Motor neuron (in vitro differentiated cells): ENCODE data around the gene CCDC171. TPM values are rescaled to one million over a fixed set of nuclear protein-coding genes. Genes with fewer than 3 reads are reported as not detected.

Experiments used
- ATAC-seq, 8 experiments: fragments of 200-7000 bp; cut with Tn5 transposase; replicated peaks in 6 of 8; 2 replicates each; pipeline ENCODE4 v1.8.0; 2021; ENCODE audit warnings: mild to moderate bottlenecking in 8 of 8, moderate library complexity in 8 of 8
- H3K27ac ChIP-seq, 2 donors: fragments of 250-450 bp; sonication (Bioruptor Pico); 2 replicates each; pipeline ENCODE4 v1.9.0; 2021; ENCODE audit warnings: antibody characterized with exemption in 2 of 2, mild to moderate bottlenecking in 2 of 2, moderate library complexity in 1 of 2
- H3K4me1 ChIP-seq, 2 donors: fragments of 250-450 bp; sonication (Bioruptor Pico); replicated peaks in 1 of 2; 2 replicates each; pipeline ENCODE4 v1.6.1; 2021; ENCODE audit warnings: antibody characterized with exemption in 2 of 2, mild to moderate bottlenecking in 2 of 2, moderate library complexity in 1 of 2
- H3K4me3 ChIP-seq, 5 donors: fragments of 250-450 bp; sonication (Bioruptor Pico); 2 replicates each; pipeline ENCODE4 v1.9.0; 2021; ENCODE audit warnings: antibody characterized with exemption in 5 of 5, mild to moderate bottlenecking in 5 of 5, moderate library complexity in 4 of 5
- WGBS, 10 experiments: fragments of 450-650 bp; shearing (Covaris generic); methylation state at CpG; one replicate each; pipeline ENCODE4 v1.0.0; 2022; 5-methylcytosine and 5-hydroxymethylcytosine counted together
- in situ Hi-C, 9 experiments: fragments of 400-800 bp; cut with MboI; loops; one replicate each; pipeline ENCODE4 v1.15.0; 2021; ENCODE audit warnings: low sequenced_read_pairs in 9 of 9, low pct_unique_long_range_greater_than_20kb in 2 of 9; ENCODE audit not compliant: unreplicated experiment in 9 of 9
- total RNA-seq, 8 experiments: library from RNA; unstranded; fragments of 300-600 nt; gene quantifications; 2 replicates each; pipeline versions ENCODE4 v1.2.3 to v1.2.4, GENCODE V29; 2022

CCDC171 gene
- total RNA-seq, 8 experiments from 2014 or later: 4.0 to 15.1 (median 8.4) TPM

GRCh38 chr9:15834541-15834940, 281.7 kb downstream of the CCDC171 start:
- ATAC-seq: no peak
- in situ Hi-C loops: loop anchor here in 1 of 9 experiments (25.0 kb wide), 1 partner anchor 1628 kb away; no protein-coding TSS in a partner anchor
- Histone ChIP-seq H3K4me3 (no peak overlapping the region), H3K4me1 (no peaks in the 10 kb centered on the region), H3K27ac (no peak overlapping the region)
- WGBS, 10 experiments: 20 to 100% (median 67%) methylated on average over 1 to 2 of the region's 2 CpGs; no CpG with 5 or more reads in 1 of the 10 experiments

GRCh38 chr9:15837079-15837679, 284.3 kb downstream of the CCDC171 start:
- in situ Hi-C loops: loop anchor here in 1 of 9 experiments (25.0 kb wide), 1 partner anchor 1625 kb away; no protein-coding TSS in a partner anchor
- Histone ChIP-seq H3K4me1 (no peaks in the 10 kb centered on the region), H3K4me3 (no peak overlapping the region), H3K27ac (no peak overlapping the region)
- ATAC-seq: peak in 4 of 8 experiments; percentile 49 to 78 (median 67)
- WGBS, 10 experiments: 0 to 6% (median 0%) methylated on average over 1 to 4 of the region's 4 CpGs; no CpG with 5 or more reads in 2 of the 10 experiments

- in situ Hi-C loops: loop anchor here in 1 of 9 experiments (25.0 kb wide), 1 partner anchor 1620 kb away; no protein-coding TSS in a partner anchor
- ATAC-seq: no peak
- Histone ChIP-seq H3K27ac (no peak overlapping the region), H3K4me3 (no peak overlapping the region), H3K4me1 (no peaks in the 10 kb centered on the region)
- WGBS, 10 experiments: 50 to 97% (median 89%) methylated on average over 1 to 3 of the region's 3 CpGs; no CpG with 5 or more reads in 1 of the 10 experiments
Measured at GRCh38 chr9:15842051-15842450, 289.2 kb downstream of the CCDC171 start.

GRCh38 chr9:15843316-15843715, 290.5 kb downstream of the CCDC171 start:
- in situ Hi-C loops: loop anchor here in 1 of 9 experiments (25.0 kb wide), 1 partner anchor 1619 kb away; no protein-coding TSS in a partner anchor
- no peak overlapping the region for H3K4me3 ChIP-seq
- ATAC-seq: no peak
- no peak overlapping the region for H3K27ac ChIP-seq
- H3K4me1 ChIP-seq: no peaks in the 10 kb centered on the region

GRCh38 chr9:15843931-15844330, 291.1 kb downstream of the CCDC171 start:
- Histone ChIP-seq H3K4me3 (no peak overlapping the region), H3K4me1 (no peaks in the 10 kb centered on the region), H3K27ac (no peak overlapping the region)
- in situ Hi-C loops: loop anchor here in 1 of 9 experiments (25.0 kb wide), 1 partner anchor 1618 kb away; no protein-coding TSS in a partner anchor
- ATAC-seq: no peak
- 85 to 100% (median 100%) methylated on average over 2 of the region's 2 CpGs; no CpG with 5 or more reads in 6 of the 10 experiments for WGBS, 10 experiments

GRCh38 chr9:15846611-15847010, 293.8 kb downstream of the CCDC171 start:
- H3K27ac ChIP-seq: no peak overlapping the region
- WGBS, 10 experiments: 45 to 90% (median 73%) methylated on average over 2 to 6 of the region's 6 CpGs; no CpG with 5 or more reads in 1 of the 10 experiments
- ATAC-seq: no peak
- no peak overlapping the region for H3K4me3 ChIP-seq
- H3K4me1 ChIP-seq: no peaks in the 10 kb centered on the region
- in situ Hi-C loops: loop anchor here in 1 of 9 experiments (25.0 kb wide), 1 partner anchor 1616 kb away; no protein-coding TSS in a partner anchor

- in situ Hi-C loops: loop anchor here in 2 of 9 experiments (25.0 kb wide), 1 partner anchor 1612 kb away; no protein-coding TSS in a partner anchor
- Histone ChIP-seq H3K27ac (no peak overlapping the region), H3K4me3 (no peak overlapping the region), H3K4me1 (no peaks in the 10 kb centered on the region)
- no peak for ATAC-seq
- 50 to 100% (median 82%) methylated on average over 1 of the region's 1 CpG; no CpG with 5 or more reads in 2 of the 10 experiments for WGBS, 10 experiments
Measured at GRCh38 chr9:15849871-15850270, 297.0 kb downstream of the CCDC171 start.

- H3K4me1 ChIP-seq: no peaks in the 10 kb centered on the region
- H3K4me3 ChIP-seq: no peak overlapping the region
- H3K27ac ChIP-seq: no peak overlapping the region
- WGBS, 10 experiments: 31 to 100% (median 75%) methylated on average over 2 of the region's 2 CpGs; no CpG with 5 or more reads in 1 of the 10 experiments
- in situ Hi-C loops: loop anchor here in 1 of 9 experiments (25.0 kb wide), 1 partner anchor 1611 kb away; no protein-coding TSS in a partner anchor
- no peak for ATAC-seq
Measured at GRCh38 chr9:15851766-15852165, 298.9 kb downstream of the CCDC171 start.

- Histone ChIP-seq H3K27ac (no peak overlapping the region), H3K4me3 (no peak overlapping the region), H3K4me1 (no peaks in the 10 kb centered on the region)
- no peak for ATAC-seq
- in situ Hi-C loops: loop anchor here in 1 of 9 experiments (25.0 kb wide), 1 partner anchor 1606 kb away; no protein-coding TSS in a partner anchor
Measured at GRCh38 chr9:15856591-15856990, 303.7 kb downstream of the CCDC171 start.

GRCh38 chr9:15867334-15867733, 314.5 kb downstream of the CCDC171 start:
- H3K27ac ChIP-seq: no peak overlapping the region
- no peak for ATAC-seq
- peaks cover 0 to 3% of the 10 kb centered on the region in 2 donors for H3K4me1 ChIP-seq
- no peak overlapping the region for H3K4me3 ChIP-seq
- in situ Hi-C loops: loop anchor here in 1 of 9 experiments (25.0 kb wide), 1 partner anchor 1595 kb away; no protein-coding TSS in a partner anchor
- 69 to 100% (median 82%) methylated on average over 1 to 2 of the region's 2 CpGs for WGBS, 10 experiments

GRCh38 chr9:15867988-15868387, 315.1 kb downstream of the CCDC171 start:
- Histone ChIP-seq H3K4me1 (peaks cover 0 to 8% of the 10 kb centered on the region in 2 donors), H3K4me3 (no peak overlapping the region), H3K27ac (no peak overlapping the region)
- no peak for ATAC-seq
- in situ Hi-C loops: loop anchor here in 1 of 9 experiments (25.0 kb wide), 1 partner anchor 1594 kb away; no protein-coding TSS in a partner anchor

- no peak overlapping the region for H3K4me3 ChIP-seq
- 0 to 13% (median 0%) methylated on average over 1 to 2 of the region's 2 CpGs; no CpG with 5 or more reads in 1 of the 10 experiments for WGBS, 10 experiments
- peaks cover 4 to 18% of the 10 kb centered on the region in 2 donors for H3K4me1 ChIP-seq
- H3K27ac ChIP-seq: no peak overlapping the region
- peak; percentile 42 to 68 (median 49) for ATAC-seq
- in situ Hi-C loops: loop anchor here in 1 of 9 experiments (25.0 kb wide), 1 partner anchor 1589 kb away; no protein-coding TSS in a partner anchor
Measured at GRCh38 chr9:15873573-15874177, 320.8 kb downstream of the CCDC171 start.

GRCh38 chr9:15882328-15882727, 329.5 kb downstream of the CCDC171 start:
- no peak for ATAC-seq
- no peak overlapping the region for H3K4me3 ChIP-seq
- no peaks in the 10 kb centered on the region for H3K4me1 ChIP-seq
- no peak overlapping the region for H3K27ac ChIP-seq
- WGBS, 10 experiments: 75 to 100% (median 91%) methylated on average over 2 to 4 of the region's 4 CpGs
- in situ Hi-C loops: loop anchor here in 2 of 9 experiments (25.0 kb wide), 2 partner anchors 130 to 255 kb away; no protein-coding TSS in a partner anchor
